Panc1 (cell line): ENCODE data around the gene KLHL15. TPM values are rescaled to one million over a fixed set of nuclear protein-coding genes. Genes with fewer than 3 reads are reported as not detected.

Source experiments
- ATAC-seq: fragments of 200-7000 bp; cut with Tn5 transposase; 2 replicates; pipeline ENCODE4 v1.9.1; 2020; ENCODE audit warnings: mild to moderate bottlenecking, moderate library complexity
- BruUV-seq: library from RNA; stranded (reverse); fragments of 400-500 nt; replicated peaks from 2 replicates; lab custom pipeline; 2021; lab: Mats Ljungman, UMichigan
- CTCF ChIA-PET: fragments of 300-600 bp; sonication (Branson Sonifier 250); formaldehyde crosslinking; loops from one replicate; lab custom pipeline; 2022; ENCODE audit warnings: antibody characterized with exemption; lab: Charles Lee
- POLR2A ChIA-PET: fragments of 300-600 bp; sonication (Branson Sonifier 250); formaldehyde crosslinking; loops from one replicate; lab custom pipeline; 2022; ENCODE audit warnings: antibody characterized with exemption; lab: Charles Lee
- DNase-seq: peaks from one replicate; pipeline ENCODE4 v3.0.0-alpha.2; 2010; ENCODE audit warnings: low read depth, low spot score
- H3K27ac ChIP-seq: 2 replicates; pipeline ENCODE4 v1.5.1; 2011; ENCODE audit warnings: mild to moderate bottlenecking, low read length, inconsistent platforms
- H3K27me3 ChIP-seq: fragments of 200-500 bp; sonication (Bioruptor generic); 2 replicates; pipeline ENCODE4 v1.6.0; 2014; ENCODE audit warnings: low read length, inconsistent platforms; ENCODE audit not compliant: control insufficient read depth, insufficient read depth
- H3K36me3 ChIP-seq: fragments of 200-500 bp; sonication (Bioruptor generic); 2 replicates; pipeline ENCODE4 v1.5.1; 2014; ENCODE audit warnings: inconsistent platforms, mild to moderate bottlenecking, low read length, moderate library complexity; ENCODE audit not compliant: control insufficient read depth, insufficient read depth
- H3K4me1 ChIP-seq: 2 replicates; pipeline ENCODE4 v1.5.1; 2011; ENCODE audit warnings: inconsistent platforms, mild to moderate bottlenecking, low read length, moderate library complexity; ENCODE audit not compliant: control insufficient read depth, insufficient read depth
- H3K4me3 ChIP-seq, 2 experiments: 2 replicates each; pipeline ENCODE4 v1.5.1; 2011 to 2012; ENCODE audit warnings: low read depth in 2 of 2, low read length in 2 of 2, mild to moderate bottlenecking in 2 of 2, inconsistent platforms in 1 of 2, moderate library complexity in 1 of 2
- H3K9me3 ChIP-seq: fragments of 200-500 bp; sonication (Bioruptor generic); 2 replicates; pipeline ENCODE4 v1.5.1; 2014; ENCODE audit warnings: low read depth, mild to moderate bottlenecking, inconsistent platforms, low read length, moderate library complexity; ENCODE audit not compliant: control insufficient read depth, insufficient read depth
- CTCF ChIP-seq: fragments of 450-650 bp; IDR thresholded peaks from 2 replicates; pipeline ENCODE4 v1.5.1; 2017; ENCODE audit warnings: mild to moderate bottlenecking
- POLR2AphosphoS5 ChIP-seq: IDR thresholded peaks from 2 replicates; pipeline ENCODE4 v1.6.1; 2012; ENCODE audit warnings: mild to moderate bottlenecking, low read depth, low read length, moderate library complexity
- REST ChIP-seq, 2 experiments: IDR thresholded peaks; 2 replicates each; pipeline ENCODE4 v1.6.1; 2011 to 2012; ENCODE audit warnings: low read depth in 2 of 2, control low read depth in 1 of 2, low read length in 1 of 2, mild to moderate bottlenecking in 1 of 2, moderate library complexity in 1 of 2; ENCODE audit not compliant: insufficient read depth in 1 of 2
- SIN3A ChIP-seq: IDR thresholded peaks from 2 replicates; pipeline ENCODE4 v1.6.1; 2012; ENCODE audit warnings: low read depth, mild to moderate bottlenecking, low read length, moderate library complexity, borderline replicate concordance; ENCODE audit not compliant: insufficient read depth
- TCF7L2 ChIP-seq: IDR thresholded peaks from 2 replicates; pipeline ENCODE4 v1.6.1; 2011; ENCODE audit warnings: mild to moderate bottlenecking, low read depth, low read length, inconsistent platforms
- in situ Hi-C: cut with HindIII; loops from 2 replicates; pipeline ENCODE4 v1.10.0; 2016; ENCODE audit warnings: low sequenced_read_pairs, low pct_unique_long_range_greater_than_20kb
- intact Hi-C: fragments of 100-400 bp; cut with micrococcal nuclease; formaldehyde crosslinking; loops from one replicate; pipeline ENCODE4 v1.10.0; 2022; ENCODE audit not compliant: unreplicated experiment
- total RNA-seq: library from RNA; stranded (reverse); gene quantifications from one replicate; pipeline ENCODE4 v1.2.1, GENCODE V29; 2021; ENCODE audit not compliant: unreplicated experiment

KLHL15 gene
- total RNA-seq, 1 experiment from 2014 or later = 9.6 TPM

- no peak for TF ChIP-seq SIN3A
- TF ChIP-seq POLR2AphosphoS5 = no peak
- no peak for TF ChIP-seq CTCF
- TF ChIP-seq TCF7L2 = no peak
- no peak for TF ChIP-seq REST (IDR thresholded peaks at IDR 0.05; ENCODE audit: insufficient read depth in 1 of 2, low read depth in 2 of 2, low read length in 1 of 2)
- H3K9me3 ChIP-seq = no peaks in the 10 kb centered on the region
- no peaks in the 10 kb centered on the region for H3K27me3 ChIP-seq
- H3K36me3 ChIP-seq = no peaks in the 10 kb centered on the region; the same call in 1 of the 2 replicates
- no peaks in the 10 kb centered on the region for H3K4me1 ChIP-seq
- POLR2A ChIA-PET = no interaction called here
- ATAC-seq = no peak
- no peak overlapping the region for H3K27ac ChIP-seq
- CTCF ChIA-PET = no interaction called here
- in situ Hi-C loops = no loop called here
- intact Hi-C loops = no loop called here
- no TSS peak for BruUV-seq
- H3K4me3 ChIP-seq = no peak overlapping the region
- no peak for DNase-seq
Measured at GRCh38 chrX:23981222-23981621, 45.8 kb downstream of the KLHL15 start.

- POLR2A ChIA-PET = no interaction called here
- ATAC-seq (0 out of 2 replicates have a peak, but pooled peaks have one; percentile 21), DNase-seq (no peak)
- no TSS peak for BruUV-seq
- Histone ChIP-seq H3K27me3 (no peaks in the 10 kb centered on the region), H3K9me3 (no peaks in the 10 kb centered on the region), H3K27ac (no peak overlapping the region), H3K4me1 (no peaks in the 10 kb centered on the region), H3K36me3 (no peaks in the 10 kb centered on the region; the same call in 1 of the 2 replicates), H3K4me3 (no peak overlapping the region)
- CTCF ChIA-PET = no interaction called here
- in situ Hi-C loops = no loop called here
- intact Hi-C loops = no loop called here
- TF ChIP-seq SIN3A (no peak), REST (IDR thresholded peaks at IDR 0.05; ENCODE audit: insufficient read depth in 1 of 2, low read depth in 2 of 2, low read length in 1 of 2) (no peak), POLR2AphosphoS5 (no peak), CTCF (no peak), TCF7L2 (no peak)
Measured at GRCh38 chrX:23980011-23980441, 47.0 kb downstream of the KLHL15 start.
